G401 (cell line): Measurements from ENCODE around the gene MROH7. TPM values are rescaled to one million over a fixed set of nuclear protein-coding genes. Genes with fewer than 3 reads are reported as not detected.

Source experiments
- DNase-seq: peaks from one replicate; pipeline ENCODE4 v3.0.0-alpha.2; 2015; ENCODE audit warnings: low spot score
- in situ Hi-C: cut with HindIII; loops from 2 replicates; pipeline ENCODE4 v1.10.0; 2016; ENCODE audit warnings: low sequenced_read_pairs, mixed read lengths
- total RNA-seq: library from RNA; depleted of rRNA; stranded (reverse); fragments of >200 nt; shearing (Covaris generic); gene quantifications from 2 replicates; pipeline ENCODE4 v1.2.3, GENCODE V29; 2014

MROH7 gene
- total RNA-seq, 1 experiment from 2014 or later, result not detected

DNA sequence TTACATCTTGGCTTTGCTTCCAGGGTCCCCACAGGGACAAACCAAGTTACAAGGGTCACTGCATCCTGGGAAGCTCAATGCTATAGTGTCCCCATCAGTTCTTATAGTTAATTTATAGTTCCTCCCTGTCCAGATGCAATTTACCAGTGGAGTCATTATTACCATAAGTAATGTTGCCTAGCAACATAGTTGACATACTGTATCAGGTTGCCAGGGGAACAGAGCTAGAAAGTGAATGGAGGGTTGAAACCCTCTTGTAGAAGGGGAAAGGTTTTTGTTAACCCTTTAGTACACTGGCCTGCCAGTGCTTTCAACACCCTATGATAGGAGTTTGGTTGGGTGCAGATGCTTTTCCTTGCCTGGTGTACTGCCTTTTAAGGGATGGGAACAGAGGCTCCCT is 39.8 kb downstream of the MROH7 start:
- no peak for DNase-seq
- in situ Hi-C loops, result no loop called here

- in situ Hi-C loops, result no loop called here
- no peak for DNase-seq
Observed at GRCh38 chr1:54683453-54683852, 41.9 kb downstream of the MROH7 start.

DNA sequence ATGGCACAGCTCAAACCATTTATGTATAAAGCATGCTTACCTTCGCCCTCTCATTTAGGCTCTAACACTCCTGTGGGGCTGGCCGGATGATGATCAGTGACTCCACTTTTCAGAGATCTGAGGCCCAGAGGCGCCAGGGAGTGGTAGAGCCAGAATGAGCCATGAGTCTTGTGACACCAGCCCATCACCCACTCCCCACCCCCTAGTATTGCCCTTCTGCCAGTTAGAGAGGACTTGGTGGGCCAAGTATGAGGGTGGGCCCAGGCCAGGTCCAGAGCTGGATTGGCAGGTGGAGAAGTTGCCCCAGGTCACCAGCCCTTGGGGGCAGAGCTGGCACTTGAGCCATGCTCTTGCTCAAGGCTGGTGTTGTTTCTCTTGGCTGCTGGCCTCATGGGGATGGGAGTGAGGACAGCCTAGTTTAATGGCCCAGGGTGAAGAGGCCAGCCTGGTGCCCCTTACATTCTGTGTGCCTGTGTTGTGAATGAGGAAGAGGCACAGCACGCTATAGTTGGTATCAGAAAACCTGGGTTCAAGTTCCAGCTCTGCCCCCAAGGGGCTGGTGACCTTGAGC is 43.8 kb downstream of the MROH7 start:
- in situ Hi-C loops, result no loop called here

DNA sequence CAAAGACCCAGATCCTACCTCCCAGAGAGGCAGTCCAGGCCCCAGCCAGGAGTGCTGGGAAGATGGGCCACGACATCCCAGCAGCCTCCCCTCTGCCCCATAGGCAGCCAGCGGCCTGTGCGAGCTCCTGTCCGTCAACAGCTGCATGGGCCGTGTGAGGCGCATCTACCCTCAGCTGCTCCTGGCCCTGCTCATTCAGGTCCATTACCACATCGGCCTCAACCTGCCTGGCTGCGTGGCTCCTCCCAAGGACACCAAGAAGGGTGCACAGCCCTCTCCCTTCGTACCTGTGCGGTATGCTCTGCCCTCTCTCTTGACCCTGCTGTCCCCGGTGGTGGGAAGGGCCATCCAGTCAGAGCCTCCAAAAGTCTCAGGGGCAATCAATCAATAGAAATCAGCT is 44.6 kb downstream of the MROH7 start:
- DNase-seq, result no peak
- in situ Hi-C loops, result no loop called here

More for the DNA sequence above, 43.8 kb downstream of the MROH7 start:
- DNase-seq, result no peak

DNA sequence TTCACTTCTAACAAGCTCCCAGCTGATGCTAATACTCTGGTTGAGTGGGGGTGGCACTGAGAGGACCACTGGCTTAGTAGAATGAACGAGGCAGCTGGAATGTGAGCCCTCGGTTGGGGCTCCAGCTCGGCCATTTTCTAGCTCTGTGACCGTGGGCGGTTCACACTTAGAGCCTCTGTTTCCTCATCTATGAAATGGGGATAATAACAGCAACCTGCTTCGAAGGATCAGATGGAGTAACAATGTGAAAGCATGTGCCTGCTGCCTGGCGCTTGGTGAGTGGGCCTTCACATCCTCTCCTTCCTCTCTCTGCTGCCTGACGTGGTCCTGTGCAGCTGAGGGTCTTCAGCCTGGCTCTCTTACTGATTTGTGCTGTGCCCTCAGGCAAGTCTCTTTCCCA is 53.2 kb downstream of the MROH7 start:
- DNase-seq, result no peak
- in situ Hi-C loops, result no loop called here

DNA sequence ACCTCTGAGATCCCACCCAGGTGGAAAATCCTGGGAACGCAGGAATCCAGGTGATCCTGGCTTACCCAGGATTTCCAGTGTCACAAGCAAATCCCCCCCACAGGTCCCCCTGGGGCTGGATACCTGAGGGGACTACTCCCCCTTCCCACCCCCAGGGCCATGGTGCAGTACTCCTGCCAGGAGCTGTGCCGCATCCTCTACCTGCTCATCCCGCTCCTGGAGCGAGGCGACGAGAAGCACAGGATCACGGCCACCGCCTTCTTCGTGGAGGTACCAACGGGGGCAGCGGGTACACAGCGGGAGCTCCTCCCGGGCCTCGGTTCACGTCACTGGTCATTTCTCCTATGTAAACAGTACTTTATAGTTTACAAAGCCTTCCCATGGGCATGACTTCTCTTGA is 53.6 kb downstream of the MROH7 start:
- DNase-seq, result no peak
- in situ Hi-C loops, result no loop called here

DNA sequence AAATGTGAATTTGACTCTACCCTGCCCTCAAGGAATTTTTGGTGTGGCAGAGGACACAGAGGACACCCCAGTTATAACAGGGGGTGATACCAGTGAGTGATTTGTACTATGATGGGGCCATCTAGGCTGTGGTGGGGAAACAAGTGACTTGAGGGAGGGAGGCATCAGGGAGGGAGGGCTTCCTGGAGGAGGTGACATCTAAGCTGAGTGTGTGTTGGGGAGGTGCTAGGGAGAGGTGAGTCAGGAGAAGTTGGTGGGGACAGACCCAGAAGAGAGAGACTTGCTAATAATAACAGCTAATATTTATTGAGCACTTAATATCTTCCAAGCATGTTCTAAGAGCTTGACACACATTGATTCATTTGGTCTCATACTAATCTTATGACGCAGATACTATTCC is 54.2 kb downstream of the MROH7 start:
- DNase-seq, result no peak
- in situ Hi-C loops, result no loop called here

- in situ Hi-C loops, result no loop called here
Observed at GRCh38 chr1:54696262-54696661, 54.7 kb downstream of the MROH7 start.

DNA sequence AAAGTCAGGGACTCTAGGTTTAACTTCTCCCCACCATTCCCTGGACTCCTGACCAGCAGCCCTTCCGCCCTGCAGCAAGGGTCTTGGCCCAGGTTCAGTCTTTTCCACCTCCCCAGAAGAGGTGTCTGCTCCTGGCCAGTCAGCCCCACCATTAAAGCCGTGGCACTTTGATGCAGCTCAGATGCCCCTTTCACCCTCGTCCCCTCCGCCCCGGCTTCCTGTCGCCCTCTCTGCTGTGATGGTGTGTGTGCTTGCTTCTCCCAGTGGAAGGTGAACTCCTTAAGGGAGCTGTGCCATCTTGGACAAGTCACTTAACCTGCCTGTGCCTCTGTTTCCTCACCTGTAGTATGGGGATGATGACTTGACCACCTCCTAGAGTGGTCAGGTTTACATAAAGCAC is 56.3 kb downstream of the MROH7 start:
- in situ Hi-C loops, result no loop called here

More at GRCh38 chr1:54696262-54696661, 54.7 kb downstream of the MROH7 start:
- DNase-seq, result no peak

DNA sequence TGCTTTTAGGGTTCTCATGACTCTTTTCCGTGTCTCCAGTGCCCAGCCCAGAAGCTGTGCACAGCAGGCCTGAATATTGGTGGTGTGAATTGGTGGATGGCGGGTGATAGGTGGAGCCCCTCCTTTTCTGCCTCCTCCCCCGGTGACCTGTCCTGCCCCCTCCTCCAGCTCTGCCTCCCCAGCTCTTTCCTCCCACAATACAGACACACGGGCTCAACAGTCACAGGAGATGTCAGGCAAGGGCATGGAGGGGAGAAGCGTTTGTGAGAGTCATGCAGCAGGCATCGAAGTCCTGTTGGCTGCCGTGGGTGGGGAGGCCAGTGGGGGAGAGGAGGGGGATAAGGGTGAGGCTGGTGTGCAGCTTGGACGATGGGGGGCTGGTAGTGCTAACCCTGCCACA is 56.8 kb downstream of the MROH7 start:
- in situ Hi-C loops, result no loop called here
- DNase-seq, result no peak

More for the DNA sequence above, 56.3 kb downstream of the MROH7 start:
- DNase-seq, result no peak

- in situ Hi-C loops, result no loop called here
- no peak for DNase-seq
Observed at GRCh38 chr1:54699936-54700525, 58.4 kb downstream of the MROH7 start.

DNA sequence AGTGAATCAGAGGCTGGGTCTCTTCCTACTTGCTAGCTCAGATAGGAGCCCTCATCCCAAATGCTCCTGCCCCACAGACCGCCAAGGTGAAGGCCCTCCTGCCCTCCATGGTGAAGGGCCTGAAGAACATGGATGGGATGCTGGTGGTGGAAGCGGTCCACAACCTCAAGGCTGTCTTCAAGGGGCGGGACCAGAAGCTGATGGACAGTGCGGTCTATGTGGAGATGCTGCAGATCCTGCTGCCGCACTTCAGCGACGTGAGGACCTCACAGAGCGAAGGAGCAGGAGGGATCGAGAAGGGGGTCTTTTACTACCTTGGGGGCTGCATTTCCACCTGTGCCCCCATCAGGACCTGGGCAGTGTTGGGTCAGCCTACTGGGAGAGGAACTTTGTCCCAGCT is 59.5 kb downstream of the MROH7 start:
- in situ Hi-C loops, result no loop called here
- DNase-seq, result no peak

DNA sequence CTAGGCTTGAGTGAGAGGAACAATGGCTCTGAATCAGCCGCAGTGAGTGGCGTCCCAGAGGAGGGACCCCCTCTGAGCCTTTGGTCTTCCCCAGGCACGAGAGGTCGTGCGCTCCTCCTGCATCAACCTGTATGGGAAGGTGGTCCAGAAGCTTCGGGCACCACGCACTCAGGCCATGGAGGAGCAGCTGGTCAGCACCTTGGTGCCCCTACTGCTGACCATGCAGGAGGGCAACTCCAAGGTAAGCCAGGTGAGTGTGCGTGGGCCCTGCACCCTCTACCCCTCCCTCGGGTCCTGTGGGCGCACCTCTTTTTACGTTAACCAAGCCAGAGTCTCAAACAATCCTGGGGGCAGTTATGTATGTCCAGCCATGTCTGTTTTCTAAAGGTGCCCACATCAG is 60.4 kb downstream of the MROH7 start:
- DNase-seq, result no peak
- in situ Hi-C loops, result no loop called here

GRCh38 chr1:54703471-54703870 is 61.9 kb downstream of the MROH7 start:
- in situ Hi-C loops, result no loop called here
- DNase-seq, result no peak

DNA sequence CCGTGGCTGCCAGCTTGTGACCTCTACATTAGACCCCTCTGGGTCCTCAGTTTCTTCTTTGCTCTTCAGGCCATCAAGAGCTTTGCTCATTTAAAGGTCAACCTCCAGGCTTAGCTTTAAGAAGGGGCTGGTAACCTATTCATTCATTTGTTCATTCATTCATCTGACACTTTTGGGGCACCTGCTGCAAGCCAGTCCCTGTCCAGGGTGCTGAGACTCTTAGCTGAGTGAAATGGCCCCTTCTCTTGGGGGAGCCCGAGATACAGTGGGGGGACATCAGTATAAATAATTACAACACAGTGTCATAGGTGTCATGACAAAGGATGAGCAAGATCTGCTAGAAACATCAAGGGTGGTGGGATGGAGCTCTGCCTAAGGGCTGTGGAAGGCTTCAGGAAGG is 63.6 kb downstream of the MROH7 start:
- in situ Hi-C loops, result no loop called here
- no peak for DNase-seq

GRCh38 chr1:54706419-54706818 is 64.8 kb downstream of the MROH7 start:
- DNase-seq, result no peak
- in situ Hi-C loops, result no loop called here

DNA sequence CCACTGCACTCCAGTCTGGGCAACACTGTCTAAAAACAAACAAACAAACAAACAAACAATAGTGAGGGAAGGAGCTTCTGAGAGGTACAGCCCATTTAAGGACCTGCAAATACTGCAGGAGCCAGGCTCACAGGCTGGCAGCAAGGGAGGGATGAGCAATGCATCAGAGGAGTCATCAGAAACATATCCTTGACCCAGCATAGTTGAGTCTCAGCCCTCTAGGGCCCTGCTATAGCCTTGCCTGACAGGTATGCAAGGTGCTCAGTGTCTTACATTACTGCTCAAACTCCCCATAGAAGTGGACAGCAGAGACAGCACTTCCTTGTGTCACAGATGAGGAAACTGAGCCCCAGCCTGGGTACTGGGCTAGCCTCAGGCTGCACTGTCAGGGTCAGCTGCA is 66.8 kb downstream of the MROH7 start:
- no peak for DNase-seq
- in situ Hi-C loops, result no loop called here

DNA sequence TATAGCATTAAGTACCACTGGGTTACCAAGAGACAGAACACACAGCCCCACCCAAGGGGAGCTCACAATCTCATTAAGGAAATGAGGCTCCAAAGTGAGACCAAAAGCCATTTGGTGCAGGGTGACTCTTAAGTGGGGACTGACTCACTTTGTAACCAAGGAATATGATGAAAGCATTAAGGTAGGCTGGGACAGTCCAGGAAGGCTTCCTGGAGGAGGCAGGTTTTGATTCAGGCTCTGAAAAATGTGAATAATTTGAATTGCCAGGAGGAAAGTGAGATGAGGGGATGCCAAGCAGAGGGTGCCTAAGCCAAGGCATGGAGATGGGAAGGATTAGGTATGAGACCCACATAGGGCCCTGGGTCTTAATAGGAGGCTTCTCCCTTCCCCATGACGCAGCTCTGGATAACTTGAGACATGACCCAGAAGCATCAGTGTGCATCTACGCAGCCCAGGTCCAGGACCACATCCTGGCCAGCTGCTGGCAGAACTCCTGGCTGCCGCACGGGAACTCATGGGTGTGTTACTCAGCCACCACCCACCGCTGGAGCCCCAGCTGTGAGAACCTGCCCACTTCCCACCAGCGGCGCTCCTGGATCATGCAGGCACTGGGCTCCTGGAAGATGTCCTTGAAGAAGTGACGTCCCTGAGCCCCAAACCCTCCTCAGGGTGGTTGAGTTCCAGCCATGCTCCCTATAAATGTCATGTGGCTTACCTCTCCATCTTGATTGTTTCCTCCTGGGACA is 68.1 kb downstream of the MROH7 start:
- in situ Hi-C loops, result no loop called here
- DNase-seq, result no peak

GRCh38 chr1:54710434-54710833 is 68.8 kb downstream of the MROH7 start:
- no peak for DNase-seq
- in situ Hi-C loops, result no loop called here

- in situ Hi-C loops, result no loop called here
- no peak for DNase-seq
Observed at GRCh38 chr1:54710841-54711240, 69.3 kb downstream of the MROH7 start.

- in situ Hi-C loops, result no loop called here
- DNase-seq, result no peak
Observed at GRCh38 chr1:54711536-54711935, 70.0 kb downstream of the MROH7 start.
